HepG2 (cell line): ENCODE results near the gene LILRB2. TPM values are rescaled to one million over a fixed set of nuclear protein-coding genes. Genes with fewer than 3 reads are reported as not detected.

Experiments used
- ATAC-seq: fragments of 200-7000 bp; cut with Tn5 transposase; 3 replicates; pipeline ENCODE4 v1.9.1; 2020; ENCODE audit warnings: mild to moderate bottlenecking, moderate library complexity
- BruUV-seq: library from RNA; stranded (reverse); fragments of 400-500 nt; replicated peaks from 2 replicates; lab custom pipeline; 2021; lab: Mats Ljungman, UMichigan
- CTCF ChIA-PET: fragments of 300-600 bp; formaldehyde crosslinking; extraction: SDS; loops from one replicate; lab custom pipeline; 2021; ENCODE audit warnings: low total read pairs, inconsistent platforms, low intra/inter-chr PET ratio; lab: Yijun Ruan, JAX
- POLR2A ChIA-PET: fragments of 350-600 bp; sonication (Branson Sonifier 250); formaldehyde crosslinking; loops from one replicate; lab custom pipeline; 2020; ENCODE audit warnings: antibody characterized with exemption, inconsistent platforms; lab: Yijun Ruan, JAX
- DNase-seq: peaks from one replicate; pipeline ENCODE4 v3.0.0-alpha.2; 2015; ENCODE audit warnings: low spot score
- FAIRE-seq: peaks from 3 replicates; lab custom pipeline; 2011; peaks lifted over from hg19 to GRCh38; lab: Jason Lieb, UNC
- H2AFZ ChIP-seq: one replicate; pipeline ENCODE4 v1.6.1; 2011; ENCODE audit warnings: low read length, inconsistent platforms
- H3K27ac ChIP-seq: fragments of 300-600 bp; 3 replicates; pipeline ENCODE4 v1.8.0; 2011; ENCODE audit warnings: mixed run types, mild to moderate bottlenecking, mixed read lengths, low read length, inconsistent platforms; ENCODE audit not compliant: insufficient read depth; ENCODE audit errors: extremely low read length
- H3K27me3 ChIP-seq, 2 experiments: fragments of 200-600 bp in 1 of 2; 2 replicates in 1 of 2; 3 replicates in 1 of 2; pipeline versions ENCODE4 v1.6.0 to v1.8.0; 2011; ENCODE audit warnings: low read length in 2 of 2, mild to moderate bottlenecking in 2 of 2, moderate library complexity in 2 of 2, inconsistent platforms in 1 of 2; ENCODE audit not compliant: insufficient read depth in 2 of 2, control insufficient read depth in 1 of 2
- H3K36me3 ChIP-seq, 2 experiments: fragments of 200-600 bp in 1 of 2; replicated peaks in 1 of 2; 2 replicates in 1 of 2; 3 replicates in 1 of 2; pipeline versions ENCODE4 v1.5.1 to v1.8.0; 2011; ENCODE audit warnings: low read length in 2 of 2, inconsistent platforms in 1 of 2; ENCODE audit not compliant: insufficient read depth in 2 of 2, control insufficient read depth in 1 of 2
- H3K4me1 ChIP-seq: 2 replicates; pipeline ENCODE4 v1.5.1; 2012; ENCODE audit warnings: low read length, inconsistent platforms; ENCODE audit not compliant: insufficient read depth
- H3K4me2 ChIP-seq: 2 replicates; pipeline ENCODE4 v1.6.0; 2011; ENCODE audit warnings: low read depth, low read length, inconsistent platforms
- H3K4me3 ChIP-seq, 3 experiments: fragments of 200-600 bp in 1 of 3; sonication (generic), shearing (Covaris generic) in 1 of 3; replicated peaks in 1 of 3; 2 replicates each; pipeline ENCODE4 v1.5.1; 2011 to 2016; ENCODE audit warnings: low read length in 3 of 3, inconsistent platforms in 2 of 3, low read depth in 2 of 3, mild to moderate bottlenecking in 2 of 3, control low read depth in 1 of 3, mixed read lengths in 1 of 3; ENCODE audit not compliant: insufficient read depth in 1 of 3
- H3K79me2 ChIP-seq: one replicate; pipeline ENCODE4 v1.6.1; 2011; ENCODE audit warnings: low read length, inconsistent platforms; ENCODE audit not compliant: insufficient read depth
- H3K9ac ChIP-seq: 2 replicates; pipeline ENCODE4 v1.6.0; 2011; ENCODE audit warnings: mild to moderate bottlenecking, low read depth, low read length, inconsistent platforms; ENCODE audit not compliant: insufficient read depth
- H3K9me3 ChIP-seq: 2 replicates; pipeline ENCODE4 v1.5.1; 2012; ENCODE audit warnings: mild to moderate bottlenecking, low read length
- H4K20me1 ChIP-seq: 2 replicates; pipeline ENCODE4 v1.6.0; 2011; ENCODE audit warnings: inconsistent platforms, mild to moderate bottlenecking, low read length, moderate library complexity; ENCODE audit not compliant: insufficient read depth
- SIX1 ChIP-seq: sonication (generic); formaldehyde crosslinking; IDR thresholded peaks from 2 replicates; pipeline ENCODE4 v1.4.0; 2020; ENCODE audit warnings: missing genetic modification reagents, borderline replicate concordance
- THYN1 ChIP-seq: sonication (generic); formaldehyde crosslinking; IDR thresholded peaks from 2 replicates; pipeline ENCODE4 v1.8.1; 2023; ENCODE audit warnings: low read depth, mild to moderate bottlenecking, moderate library complexity, missing genetic modification reagents, borderline replicate concordance
- ZNF230 ChIP-seq: sonication (generic); formaldehyde crosslinking; IDR thresholded peaks from 2 replicates; pipeline ENCODE4 v1.4.0; 2020; ENCODE audit warnings: mild to moderate bottlenecking, missing genetic modification reagents
- ZNF264 ChIP-seq: sonication (generic); formaldehyde crosslinking; IDR thresholded peaks from 2 replicates; pipeline ENCODE4 v1.4.0; 2020; ENCODE audit warnings: missing genetic modification reagents
- ZNF629 ChIP-seq: sonication (generic); formaldehyde crosslinking; conservative IDR thresholded peaks from 2 replicates; pipeline ENCODE4 v1.5.0; 2020; ENCODE audit warnings: missing genetic modification reagents
- ZNF703 ChIP-seq: sonication (generic); formaldehyde crosslinking; IDR thresholded peaks from 2 replicates; pipeline ENCODE4 v1.5.1; 2020; ENCODE audit warnings: missing genetic modification reagents, mild to moderate bottlenecking, moderate library complexity, borderline replicate concordance
- ZNF792 ChIP-seq: IDR thresholded peaks from 2 replicates; pipeline ENCODE4 v1.6.1; 2016
- WGBS: methylation state at CpG from one replicate; pipeline ENCODE4 v1.1.6; 2017; ENCODE audit warnings: low lambda C conversion rate; 5-methylcytosine and 5-hydroxymethylcytosine counted together
- in situ Hi-C: cut with HindIII; loops from 2 replicates; pipeline ENCODE4 v1.10.0; 2017; ENCODE audit warnings: low pct_unique_long_range_greater_than_20kb; ENCODE audit not compliant: extremely low pct_ligation_motif_present
- intact Hi-C: fragments of 100-400 bp; cut with micrococcal nuclease; formaldehyde crosslinking; loops from one replicate; pipeline ENCODE4 v1.10.0; 2022; ENCODE audit not compliant: unreplicated experiment
- polyA plus RNA-seq, 8 experiments: library from polyadenylated mRNA; depleted of rRNA in 3 of 8; stranded (reverse) in 7 of 8; unstranded in 1 of 8; fragments of >200 nt; fragmentation: Illumina TruSeq in 4 of 8; extraction: Trizol in 4 of 8; gene quantifications; 2 replicates each; pipeline versions ENCODE4 v1.2.1 to v1.2.3, GENCODE V29; 2011 to 2016; ENCODE audit warnings: low read depth in 4 of 8, missing spikeins in 1 of 8, mixed read lengths in 1 of 8; ENCODE audit not compliant: insufficient read depth in 1 of 8
- total RNA-seq, 5 experiments: library from RNA; depleted of rRNA; stranded (reverse); fragments of >200 nt; fragmentation: Illumina TruSeq; extraction: Trizol; gene quantifications; 2 replicates each; pipeline ENCODE4 v1.2.3, GENCODE V29; 2016; ENCODE audit warnings: low read depth in 1 of 5

LILRB2 gene
- total and polyA plus RNA-seq, 2 of the 13 experiments (the other 11 are each of a cell fraction or from before 2014, with no cell fraction given), result not detected

DNA sequence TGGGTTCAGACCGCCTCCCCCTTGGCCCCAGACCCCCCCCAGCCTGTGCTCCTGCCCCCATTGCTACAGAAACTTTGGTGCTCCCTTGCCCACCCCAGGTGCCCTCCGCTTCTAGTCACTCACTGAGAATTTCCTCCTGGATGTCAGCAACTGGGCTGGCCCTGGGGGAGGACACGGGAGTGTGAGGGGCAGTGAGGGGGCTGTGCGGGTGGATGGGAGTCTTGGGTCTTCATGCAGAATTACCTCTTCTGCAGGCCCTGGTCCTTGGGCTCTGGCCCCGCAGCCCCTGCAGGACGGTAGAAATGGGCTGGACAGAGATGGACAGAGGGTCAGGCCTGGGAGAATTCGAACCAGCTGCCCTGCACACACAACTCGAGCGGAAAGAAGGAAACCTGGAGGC lies 28.7 kb downstream of the LILRB2 start:
- Histone ChIP-seq H3K4me1 (no peaks in the 10 kb centered on the region), H3K9me3 (no peaks in the 10 kb centered on the region), H3K79me2 (no peaks in the 10 kb centered on the region), H3K36me3 (no peaks in the 10 kb centered on the region), H2AFZ (no peak overlapping the region), H3K27ac (no peak overlapping the region), H3K9ac (no peak overlapping the region), H3K27me3 (peaks cover 10 to 64% of the 10 kb centered on the region in 2 experiments), H4K20me1 (no peaks in the 10 kb centered on the region), H3K4me3 (no peak overlapping the region), H3K4me2 (no peak overlapping the region)
- in situ Hi-C loops, result no loop called here
- DNase-seq (no peak), ATAC-seq (no peak), FAIRE-seq (no peak)
- CTCF ChIA-PET, result no interaction called here
- TF ChIP-seq ZNF792 (CRISPR knock-in tag), result no peak
- no peak for TF ChIP-seq THYN1 (CRISPR knock-in tag)
- no peak for TF ChIP-seq ZNF264 (CRISPR knock-in tag)
- BruUV-seq, result no TSS peak
- WGBS, result 15% methylated on average over 5 of the region's 9 CpGs
- POLR2A ChIA-PET, result no interaction called here
- intact Hi-C loops, result no loop called here

DNA sequence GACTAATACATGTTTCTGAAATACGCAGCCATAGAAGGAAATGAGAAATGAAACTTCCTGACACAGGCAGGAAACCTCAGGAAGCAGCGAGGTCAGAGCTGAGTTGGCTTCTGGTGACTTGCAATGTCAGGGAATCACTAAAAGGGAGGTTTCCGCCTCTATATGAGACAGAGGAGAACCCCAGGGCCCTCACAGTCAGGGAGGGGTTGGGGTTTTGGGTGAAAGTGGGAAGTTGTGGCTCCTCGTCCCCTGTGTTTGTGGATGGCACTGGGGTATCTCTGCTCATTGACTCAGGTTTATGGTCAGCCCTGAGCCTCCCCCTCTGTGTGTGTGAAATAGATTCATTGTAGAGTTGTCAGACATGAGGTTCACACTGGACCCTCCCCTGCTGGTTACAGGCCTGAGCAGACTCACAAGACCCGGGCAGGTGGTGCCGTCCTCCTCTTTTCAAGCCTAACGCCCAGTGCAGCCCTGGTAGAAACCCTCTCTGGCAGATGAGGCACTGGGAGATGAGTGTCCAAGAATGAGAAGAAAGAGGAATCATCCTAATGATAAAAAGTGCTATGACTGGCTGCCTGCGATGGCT lies 32.8 kb downstream of the LILRB2 start:
- TF ChIP-seq ZNF230 (CRISPR knock-in tag) (no peak), ZNF629 (CRISPR knock-in tag) (no peak), SIX1 (no peak), ZNF703 (CRISPR knock-in tag) (no peak)
- CTCF ChIA-PET, result no interaction called here
- Histone ChIP-seq H3K36me3 (no peaks in the 10 kb centered on the region), H2AFZ (no peak overlapping the region), H3K27me3 (peaks cover 7 to 37% of the 10 kb centered on the region in 2 experiments), H3K9me3 (no peaks in the 10 kb centered on the region), H3K79me2 (no peaks in the 10 kb centered on the region), H3K4me1 (no peaks in the 10 kb centered on the region), H4K20me1 (no peaks in the 10 kb centered on the region), H3K9ac (no peak overlapping the region), H3K4me3 (no peak overlapping the region), H3K4me2 (no peak overlapping the region), H3K27ac (no peak overlapping the region)
- 60% methylated on average over 8 of the region's 8 CpGs for WGBS
- no peak for FAIRE-seq
- intact Hi-C loops, result no loop called here
- no peak for ATAC-seq
- in situ Hi-C loops, result no loop called here
- no TSS peak for BruUV-seq
- no peak for DNase-seq
- POLR2A ChIA-PET, result no interaction called here
